GM12801 (cell line): ENCODE data around the gene PRR13.

Experiments used
- CTCF ChIP-seq: IDR thresholded peaks from one replicate; pipeline ENCODE4 v1.5.1; 2011; ENCODE audit warnings: control low read depth; ENCODE audit not compliant: insufficient read length; ENCODE audit errors: extremely low read depth

Gene PRR13

GRCh38 chr12:53441040-53441833 is at the start of gene PRR13:
TSS of gene PRR13 (plus strand) at chr12:53441734. CDS start at chr12:53442715, 981 bp downstream.
- TF ChIP-seq CTCF, result no peak

GRCh38 chr12:53399896-53400295 is 41.6 kb upstream of the PRR13 start:
- TF ChIP-seq CTCF, result no peak

- no peak for TF ChIP-seq CTCF
These were observed 38.7 kb upstream of the PRR13 start for GRCh38 chr12:53402871-53403270.

- no peak for TF ChIP-seq CTCF
These were observed 30.6 kb upstream of the PRR13 start for GRCh38 chr12:53410951-53411350.

- no peak for TF ChIP-seq CTCF
These were observed 27.9 kb upstream of the PRR13 start for GRCh38 chr12:53413485-53414204.

GRCh38 chr12:53414756-53415417 is 26.6 kb upstream of the PRR13 start:
- TF ChIP-seq CTCF, result no peak

GRCh38 chr12:53418221-53418620 is 23.3 kb upstream of the PRR13 start:
- no peak for TF ChIP-seq CTCF
